Retina (tissue), 1 donor: Measurements from ENCODE around the gene SPDYE1.

Source experiments
- DNase-seq: peaks from one replicate; pipeline ENCODE4 v3.0.0-alpha.2; 2016

SPDYE1 gene

DNA sequence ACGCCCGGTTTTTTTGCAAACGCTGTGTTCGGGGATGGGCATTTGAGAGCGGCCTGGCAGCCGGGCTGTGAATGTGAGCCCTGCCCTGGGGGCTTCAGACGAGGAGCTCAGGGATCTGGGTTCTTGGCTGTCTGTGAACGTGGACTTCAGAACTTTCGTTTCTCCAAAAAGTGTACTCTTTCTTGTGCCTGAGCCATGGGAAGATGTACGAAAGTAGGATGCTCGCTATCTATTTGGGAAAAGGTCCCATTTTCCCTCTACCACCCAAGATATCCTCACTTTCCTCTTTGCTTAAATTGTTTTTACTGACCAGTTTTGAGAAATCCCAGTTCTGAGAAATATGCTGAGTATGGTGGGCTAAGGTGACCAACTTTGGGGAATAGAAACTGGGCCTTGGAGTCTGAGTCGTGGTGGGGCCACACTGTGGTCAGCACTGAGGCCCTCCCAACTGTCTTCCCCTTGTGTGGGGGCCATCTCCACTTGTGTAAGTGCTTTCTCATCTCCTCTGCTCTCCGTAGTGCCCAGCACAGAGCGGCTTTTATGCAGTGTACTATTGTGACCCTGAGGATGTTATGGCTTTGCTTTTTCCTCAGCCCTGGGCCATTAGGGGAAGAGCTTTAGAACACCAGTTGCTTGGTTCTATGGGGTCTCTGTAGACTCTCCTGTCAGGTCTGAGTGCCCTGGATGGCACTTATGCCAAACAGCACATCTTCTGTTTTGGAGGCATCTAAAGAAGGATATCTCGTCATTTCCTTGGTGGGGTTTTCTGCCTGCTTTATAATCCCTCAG lies 47.7 kb downstream of the SPDYE1 start:
- no peak for DNase-seq

- DNase-seq: no peak
These were observed 48.8 kb downstream of the SPDYE1 start for GRCh38 chr7:44046321-44047061.

DNA sequence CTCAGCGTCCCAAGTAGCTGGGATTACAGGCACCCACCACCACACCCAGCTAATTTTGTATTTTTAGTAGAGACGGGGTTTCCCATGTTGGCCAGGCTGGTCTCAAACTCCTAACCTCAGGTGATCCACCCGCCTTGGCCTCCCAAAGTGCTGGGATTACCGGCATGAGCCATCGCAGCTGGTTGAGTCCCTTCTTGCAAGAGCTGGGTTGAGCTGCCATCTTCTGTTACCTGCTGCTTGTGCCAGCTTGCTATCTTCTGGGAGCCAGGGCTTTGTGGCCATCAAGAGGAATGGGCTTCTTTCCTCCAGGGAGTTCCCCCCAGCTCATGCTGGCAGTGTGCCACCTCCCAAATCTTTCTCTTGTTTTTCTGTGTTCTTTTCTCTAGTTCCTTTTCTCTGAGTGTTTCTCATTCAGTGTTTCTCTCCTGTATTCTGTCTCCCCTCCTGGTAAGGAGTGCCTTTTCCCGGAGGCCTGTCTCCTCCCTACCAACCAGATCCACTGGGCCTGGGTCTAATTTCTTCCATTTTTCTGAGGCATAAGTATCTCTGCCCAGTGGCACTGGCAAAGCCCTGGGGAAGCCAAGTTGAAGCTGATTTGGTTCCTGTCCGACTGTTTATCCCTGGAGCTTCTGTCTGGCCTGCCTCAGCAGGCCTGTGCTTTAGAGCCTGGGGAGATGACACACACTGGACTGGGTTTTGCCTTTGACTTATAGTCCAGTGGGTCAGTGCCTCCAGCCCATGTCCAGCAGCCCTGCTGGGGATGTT lies 50.5 kb downstream of the SPDYE1 start:
- no peak for DNase-seq

- no peak for DNase-seq
These were observed 52.6 kb downstream of the SPDYE1 start for GRCh38 chr7:44050121-44050914.

DNA sequence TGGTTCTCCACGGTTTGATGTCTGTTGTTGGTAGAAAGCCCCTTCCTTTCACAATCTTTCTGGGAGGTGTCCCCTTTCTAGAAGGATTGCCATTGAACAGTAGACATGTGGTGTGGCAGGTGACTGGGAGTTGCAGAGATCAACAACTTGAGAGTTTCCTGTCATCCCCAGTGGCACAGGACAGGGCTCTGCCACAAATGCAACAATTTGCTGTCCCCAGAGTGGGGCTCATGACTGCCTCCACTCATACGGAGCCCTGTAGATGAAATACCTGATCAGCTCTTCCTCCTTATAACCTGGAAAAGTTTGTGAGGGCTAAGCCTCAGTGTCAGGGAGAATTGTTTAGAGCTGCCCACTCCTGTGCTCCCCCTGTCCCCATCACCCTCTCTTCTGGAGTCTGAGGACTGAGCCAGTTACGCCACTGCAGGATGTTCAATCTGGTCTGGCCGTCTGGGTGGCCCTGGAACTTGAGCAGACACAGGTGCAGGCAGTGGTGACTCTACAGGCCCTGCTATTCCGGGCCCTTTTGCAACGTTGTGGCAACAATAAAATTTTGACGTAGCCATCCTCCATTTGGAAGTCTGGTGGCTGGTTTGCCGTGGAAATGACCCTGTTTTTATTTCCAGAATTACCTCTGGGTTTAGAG lies 53.3 kb downstream of the SPDYE1 start:
- DNase-seq: no peak

GRCh38 chr7:44051611-44052220 lies 54.0 kb downstream of the SPDYE1 start:
- DNase-seq: no peak

GRCh38 chr7:44052771-44053365 lies 55.2 kb downstream of the SPDYE1 start:
- no peak for DNase-seq

GRCh38 chr7:44056681-44057080 lies 59.0 kb downstream of the SPDYE1 start:
- DNase-seq: no peak

DNA sequence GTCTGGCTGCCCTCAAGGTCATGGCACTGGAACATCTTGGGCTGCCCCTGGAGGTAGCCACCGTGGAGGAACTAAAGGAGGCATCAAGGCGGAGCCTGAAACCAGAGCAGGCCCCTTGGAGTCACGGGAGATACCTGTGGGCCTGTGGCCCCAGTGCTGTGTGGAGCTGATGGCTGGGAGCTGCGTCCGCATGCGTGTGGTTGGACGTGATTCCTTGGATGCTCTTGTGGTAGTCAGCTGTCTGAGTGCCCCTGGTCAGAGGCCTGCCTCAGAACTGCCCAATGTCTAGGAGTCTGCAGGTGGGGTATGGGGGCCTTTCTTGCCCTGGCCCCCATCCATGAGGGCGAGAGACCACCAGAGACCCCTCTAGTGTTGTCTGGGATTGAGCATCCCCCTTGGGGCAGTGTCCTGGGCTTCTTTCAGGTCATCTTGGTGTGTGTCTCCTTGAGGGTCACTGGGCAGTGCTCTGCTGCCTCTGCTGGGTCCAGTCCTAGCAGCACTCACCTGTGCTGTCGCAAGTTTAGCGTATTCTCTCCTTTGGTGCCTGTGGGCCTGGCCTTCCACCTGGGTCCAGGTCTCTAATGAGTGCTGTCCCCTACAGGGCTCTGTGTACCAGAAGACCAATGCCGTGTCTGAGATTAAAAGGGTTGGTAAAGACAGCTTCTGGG lies 59.6 kb downstream of the SPDYE1 start:
- DNase-seq: no peak

GRCh38 chr7:44057849-44058758 lies 60.4 kb downstream of the SPDYE1 start:
- no peak for DNase-seq

- no peak for DNase-seq
These were observed 61.1 kb downstream of the SPDYE1 start for GRCh38 chr7:44058759-44059218.

DNA sequence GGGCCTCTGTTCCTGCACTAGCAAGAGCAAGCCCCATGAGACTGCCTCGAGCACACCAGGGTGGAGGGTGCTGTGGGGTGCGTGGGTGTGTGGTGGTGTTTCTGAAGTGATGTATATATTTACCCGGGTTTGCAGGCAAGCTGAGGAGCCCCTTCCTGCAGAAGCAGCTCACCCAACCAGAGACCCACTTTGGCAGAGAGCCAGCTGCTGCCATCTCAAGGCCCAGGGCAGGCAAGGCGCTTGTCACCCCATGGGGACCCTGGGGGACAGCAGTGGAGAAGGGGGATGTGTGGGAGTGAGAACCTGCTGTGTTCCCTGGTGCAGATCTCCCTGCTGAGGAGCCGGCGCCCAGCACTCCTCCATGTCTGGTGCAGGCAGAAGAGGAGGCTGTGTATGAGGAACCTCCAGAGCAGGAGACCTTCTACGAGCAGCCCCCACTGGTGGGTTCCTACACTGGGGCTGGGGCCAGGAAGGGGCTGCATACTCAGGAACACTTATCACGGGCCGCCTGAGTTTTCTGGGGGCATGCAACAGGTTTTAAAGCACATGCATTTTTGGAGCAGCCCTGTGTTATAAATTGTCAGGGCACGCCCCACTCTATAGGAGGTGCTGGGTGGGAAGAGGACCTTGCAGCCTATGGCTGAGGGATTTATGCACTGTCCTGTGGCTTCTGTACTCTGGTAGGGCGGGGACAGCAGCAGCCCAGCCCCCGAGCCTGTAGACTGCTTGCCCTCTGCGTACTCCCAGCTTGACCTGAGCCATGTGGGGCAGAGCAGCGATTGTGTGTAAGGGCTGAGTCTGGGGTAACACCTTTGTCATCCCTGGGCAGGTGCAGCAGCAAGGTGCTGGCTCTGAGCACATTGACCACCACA lies 61.8 kb downstream of the SPDYE1 start:
- DNase-seq: no peak
